CD8-positive, alpha-beta memory T cell (primary cell): ENCODE data around the gene NAA38. TPM values are rescaled to one million over a fixed set of nuclear protein-coding genes. Genes with fewer than 3 reads are reported as not detected.
A peak's percentile ranks its signal among the peaks of the same experiment; 100 is the strongest.

Experiments used
- CTCF ChIA-PET: fragments of 350-600 bp; sonication (Branson Sonifier 250); formaldehyde crosslinking; loops from one replicate; lab custom pipeline; 2021; ENCODE audit warnings: antibody characterized with exemption; lab: Charles Lee
- POLR2A ChIA-PET: fragments of 350-600 bp; sonication (Branson Sonifier 250); formaldehyde crosslinking; loops from one replicate; lab custom pipeline; 2021; ENCODE audit warnings: antibody characterized with exemption; lab: Charles Lee
- DNase-seq, 5 donors: peaks; one replicate each; pipeline versions ENCODE4 v3.0.0 to v3.0.0-alpha.2; 2020 to 2022; ENCODE audit warnings: mixed read lengths in 1 of 5
- H3K27ac ChIP-seq: one replicate; pipeline ENCODE4 v1.7.0; 2013; ENCODE audit warnings: low read depth, mild to moderate bottlenecking, low read length, moderate library complexity
- H3K27me3 ChIP-seq: 2 replicates; pipeline ENCODE4 v1.7.0; 2013; ENCODE audit warnings: low read length, mild to moderate bottlenecking; ENCODE audit not compliant: insufficient read depth, poor library complexity, severe bottlenecking
- H3K36me3 ChIP-seq: 2 replicates; pipeline ENCODE4 v1.7.0; 2013; ENCODE audit warnings: mild to moderate bottlenecking, low read length, moderate library complexity; ENCODE audit not compliant: insufficient read depth
- H3K4me1 ChIP-seq: 2 replicates; pipeline ENCODE4 v1.7.0; 2013; ENCODE audit warnings: mild to moderate bottlenecking, low read length, moderate library complexity; ENCODE audit not compliant: insufficient read depth
- H3K4me3 ChIP-seq: 2 replicates; pipeline ENCODE4 v1.7.0; 2013; ENCODE audit warnings: mild to moderate bottlenecking, low read length
- H3K9me3 ChIP-seq: 2 replicates; pipeline ENCODE4 v1.7.0; 2013; ENCODE audit warnings: mild to moderate bottlenecking, low read length
- H3K27ac Mint-ChIP-seq, 8 donors: one replicate each; pipeline ENCODE4 v1.8.0; 2020 to 2021; ENCODE audit warnings: mixed read lengths in 8 of 8, mild to moderate bottlenecking in 6 of 8, inconsistent platforms in 3 of 8, moderate library complexity in 3 of 8
- H3K27me3 Mint-ChIP-seq, 2 donors: one replicate each; pipeline ENCODE4 v1.8.0; 2020 to 2021; ENCODE audit warnings: mixed read lengths in 2 of 2, mild to moderate bottlenecking in 1 of 2, moderate library complexity in 1 of 2
- H3K36me3 Mint-ChIP-seq, 3 donors: one replicate each; pipeline ENCODE4 v1.8.0; 2020 to 2021; ENCODE audit warnings: mixed read lengths in 3 of 3, inconsistent platforms in 1 of 3, mild to moderate bottlenecking in 1 of 3
- H3K4me1 Mint-ChIP-seq, 3 donors: one replicate each; pipeline ENCODE4 v1.8.0; 2020 to 2021; ENCODE audit warnings: mixed read lengths in 3 of 3, inconsistent platforms in 1 of 3, mild to moderate bottlenecking in 1 of 3
- H3K4me3 Mint-ChIP-seq, 7 donors: one replicate each; pipeline ENCODE4 v1.8.0; 2020 to 2021; ENCODE audit warnings: mixed read lengths in 7 of 7, mild to moderate bottlenecking in 6 of 7, moderate library complexity in 4 of 7, inconsistent platforms in 2 of 7
- H3K9me3 Mint-ChIP-seq, 5 donors: one replicate each; pipeline ENCODE4 v1.8.0; 2020 to 2022; ENCODE audit warnings: mixed read lengths in 5 of 5, mild to moderate bottlenecking in 3 of 5, moderate library complexity in 2 of 5, inconsistent platforms in 1 of 5
- polyA plus RNA-seq: library from polyadenylated mRNA; unstranded; fragments of 300-500 nt; fragmentation: Illumina TruSeq; gene quantifications from one replicate; pipeline ENCODE4 v1.2.3, GENCODE V29; 2021
- total RNA-seq, 2 experiments: library from RNA; stranded (reverse); gene quantifications; one replicate each; pipeline ENCODE4 v1.2.3, GENCODE V29; 2021

Gene NAA38
- total and polyA plus RNA-seq, 3 experiments from 2014 or later: 58.2 to 162 (median 65.0) TPM

- ChIA-PET CTCF (interaction anchor here (0.7 to 14.1 kb wide), 24 partner anchors 11 to 367 kb away, joined by 3 to 175 read pairs (median 4); partner anchors contain the start of gene RNF227), POLR2A (interaction anchor here (0.7 kb wide), 2 partner anchors 11 to 175 kb away, joined by 3 to 5 read pairs; no protein-coding TSS in a partner anchor)
- Histone ChIP-seq H3K36me3 (no peaks in the 10 kb centered on the region), H3K4me3 (no peak overlapping the region), H3K27me3 (no peaks in the 10 kb centered on the region), H3K27ac (no peak overlapping the region), H3K9me3 (no peaks in the 10 kb centered on the region), H3K4me1 (peaks cover 17% of the 10 kb centered on the region)
- no peaks in the 10 kb centered on the region for H3K27me3 Mint-ChIP-seq
- no peak overlapping the region for H3K4me3 Mint-ChIP-seq
- peak in 4 of 5 donors; percentile 49 to 70 (median 60) for DNase-seq
- peaks cover 0 to 14% (median 5%) of the 10 kb centered on the region in 3 donors for H3K36me3 Mint-ChIP-seq
- H3K27ac Mint-ChIP-seq: peak overlapping the region in 3 of 8 donors; percentile 12 to 58 (median 40)
- no peaks in the 10 kb centered on the region for H3K9me3 Mint-ChIP-seq
- H3K4me1 Mint-ChIP-seq: peaks cover 17 to 18% (median 17%) of the 10 kb centered on the region in 3 donors
These were observed 5.5 kb upstream of the NAA38 start for GRCh38 chr17:7862692-7863437.

- no peak for DNase-seq
- Histone ChIP-seq H3K4me3 (no peak overlapping the region), H3K4me1 (peaks cover 21% of the 10 kb centered on the region), H3K27ac (no peak overlapping the region), H3K9me3 (no peaks in the 10 kb centered on the region), H3K27me3 (no peaks in the 10 kb centered on the region), H3K36me3 (no peaks in the 10 kb centered on the region)
- Mint-ChIP-seq H3K4me3 (peak overlapping the region in 1 of 7 donors; percentile 49), H3K27ac (peak overlapping the region in 3 of 8 donors; percentile 49 to 76 (median 54)), H3K27me3 (no peaks in the 10 kb centered on the region), H3K4me1 (peaks cover 5 to 10% (median 7%) of the 10 kb centered on the region in 3 donors), H3K9me3 (no peaks in the 10 kb centered on the region), H3K36me3 (peaks cover 0 to 18% (median 0%) of the 10 kb centered on the region in 3 donors)
- POLR2A ChIA-PET: interaction anchor here (0.6 kb wide), 1 partner anchor 33 kb away, joined by 7 read pairs; no protein-coding TSS in a partner anchor
- CTCF ChIA-PET: interaction anchor here (1.9 to 14.1 kb wide), 3 partner anchors 12 to 130 kb away, joined by 4 to 175 read pairs (median 6); no protein-coding TSS in a partner anchor
These were observed 1.7 kb upstream of the NAA38 start for GRCh38 chr17:7859028-7859427.

- Mint-ChIP-seq H3K4me1 (peaks cover 5 to 10% (median 7%) of the 10 kb centered on the region in 3 donors), H3K4me3 (no peak overlapping the region), H3K27me3 (no peaks in the 10 kb centered on the region), H3K36me3 (peaks cover 0 to 20% (median 2%) of the 10 kb centered on the region in 3 donors), H3K27ac (peak overlapping the region in 2 of 8 donors; percentile 54 to 76), H3K9me3 (no peaks in the 10 kb centered on the region)
- H3K9me3 ChIP-seq: no peaks in the 10 kb centered on the region
- H3K4me3 ChIP-seq: peak overlapping the region; percentile 79
- ChIA-PET POLR2A (no interaction called here), CTCF (interaction anchor here (1.9 to 14.1 kb wide), 2 partner anchors 12 to 130 kb away, joined by 4 to 175 read pairs; no protein-coding TSS in a partner anchor)
- no peaks in the 10 kb centered on the region for H3K27me3 ChIP-seq
- no peaks in the 10 kb centered on the region for H3K36me3 ChIP-seq
- H3K4me1 ChIP-seq: peaks cover 21% of the 10 kb centered on the region
- peak overlapping the region; percentile 81 for H3K27ac ChIP-seq
- DNase-seq: peak in 2 of 5 donors; percentile 7 to 57
These were observed 1.1 kb upstream of the NAA38 start for GRCh38 chr17:7858522-7858810.

GRCh38 chr17:7857713-7858521, 558 bp upstream of the NAA38 start, which contains the start of gene CYB5D1:
CYB5D1 (plus strand) TSS chr17:7858003; CDS start chr17:7858135, 132 bp downstream.
- Histone ChIP-seq H3K27me3 (no peaks in the 10 kb centered on the region), H3K9me3 (no peaks in the 10 kb centered on the region), H3K36me3 (no peaks in the 10 kb centered on the region), H3K27ac (peak within 1 kb of the TSS; percentile 81), H3K4me1 (peaks cover 21% of the 10 kb centered on the region), H3K4me3 (peak within 1 kb of the TSS; percentile 79)
- Mint-ChIP-seq H3K4me3 (peak within 1 kb of the TSS in 1 of 7 donors; percentile 49), H3K9me3 (no peaks in the 10 kb centered on the region), H3K4me1 (peaks cover 5 to 7% (median 7%) of the 10 kb centered on the region in 3 donors), H3K27ac (peak within 1 kb of the TSS in 2 of 8 donors; percentile 54 to 76), H3K27me3 (no peaks in the 10 kb centered on the region), H3K36me3 (peaks cover 0 to 22% (median 2%) of the 10 kb centered on the region in 3 donors)
- ChIA-PET POLR2A (interaction anchor here (0.7 to 3.1 kb wide), 16 partner anchors 10 to 171 kb away, joined by 3 to 46 read pairs (median 6); partner anchors contain the start of genes KDM6B, RNF227, TP53 and TRAPPC1), CTCF (interaction anchor here (0.7 to 2.6 kb wide), 11 partner anchors 13 to 184 kb away, joined by 3 to 28 read pairs (median 4); partner anchors contain the start of gene KDM6B)
- DNase-seq: peak; percentile 76 to 95 (median 93)

- Mint-ChIP-seq H3K27me3 (peaks cover 0 to 2% of the 10 kb centered on the region in 2 donors), H3K36me3 (peaks cover 0 to 37% (median 2%) of the 10 kb centered on the region in 3 donors), H3K27ac (peak overlapping the region in 2 of 8 donors; percentile 57 to 73), H3K4me1 (peaks cover 11 to 16% (median 11%) of the 10 kb centered on the region in 3 donors), H3K9me3 (no peaks in the 10 kb centered on the region), H3K4me3 (no peak overlapping the region)
- no peaks in the 10 kb centered on the region for H3K9me3 ChIP-seq
- peak in 3 of 5 donors; percentile 10 to 54 (median 21) for DNase-seq
- peaks cover under 1% of the 10 kb centered on the region for H3K36me3 ChIP-seq
- no peaks in the 10 kb centered on the region for H3K27me3 ChIP-seq
- H3K4me1 ChIP-seq: peaks cover 32% of the 10 kb centered on the region
- peak overlapping the region; percentile 81 for H3K27ac ChIP-seq
- POLR2A ChIA-PET: interaction anchor here (1.0 to 3.1 kb wide), 12 partner anchors 11 to 169 kb away, joined by 3 to 46 read pairs (median 7); partner anchors contain the start of genes KDM6B, RNF227, TP53 and TRAPPC1
- H3K4me3 ChIP-seq: peak overlapping the region; percentile 79
- CTCF ChIA-PET: interaction anchor here (0.7 to 2.6 kb wide), 7 partner anchors 9 to 186 kb away, joined by 3 to 28 read pairs (median 4); partner anchors contain the start of gene KDM6B
These were observed 1.1 kb downstream of the NAA38 start for GRCh38 chr17:7856011-7856810.

- Histone ChIP-seq H3K27me3 (no peaks in the 10 kb centered on the region), H3K36me3 (peaks cover 4% of the 10 kb centered on the region), H3K27ac (no peak overlapping the region), H3K4me1 (peaks cover 37% of the 10 kb centered on the region), H3K4me3 (no peak overlapping the region), H3K9me3 (no peaks in the 10 kb centered on the region)
- Mint-ChIP-seq H3K27me3 (peaks cover 0 to 2% of the 10 kb centered on the region in 2 donors), H3K4me1 (peaks cover 11 to 21% (median 16%) of the 10 kb centered on the region in 3 donors), H3K4me3 (peak overlapping the region in 1 of 7 donors; percentile 54), H3K9me3 (no peaks in the 10 kb centered on the region), H3K36me3 (peaks cover 0 to 39% (median 2%) of the 10 kb centered on the region in 3 donors), H3K27ac (peak overlapping the region in 2 of 8 donors; percentile 64 to 73)
- ChIA-PET POLR2A (interaction anchor here (2.4 to 3.1 kb wide), 3 partner anchors 11 to 19 kb away, joined by 10 to 46 read pairs (median 15); no protein-coding TSS in a partner anchor), CTCF (interaction anchor here (1.2 to 2.6 kb wide), 2 partner anchors 12 to 21 kb away, joined by 3 to 28 read pairs; partner anchors contain the start of gene KDM6B)
- DNase-seq: peak in 1 of 5 donors; percentile 59
These were observed 1.7 kb downstream of the NAA38 start for GRCh38 chr17:7855660-7856010.
